Measurements from ENCODE around the gene CILP. TPM values are rescaled to one million over a fixed set of nuclear protein-coding genes. Genes with fewer than 3 reads are reported as not detected.

Gene CILP
- total and polyA plus RNA-seq, 2 experiments from 2014 or later, result 0.03 TPM; not detected in 1

- Mint-ChIP-seq H3K4me3 (no peak overlapping the region), H3K27ac (no peak overlapping the region), H3K36me3 (ENCODE audit: low read depth) (no peaks in the 10 kb centered on the region), H3K4me1 (peaks cover 7% of the 10 kb centered on the region; the same call in 1 of the 3 replicates), H3K9me3 (no peaks in the 10 kb centered on the region; the same call in 2 of the 3 replicates), H3K27me3 (ENCODE audit: insufficient read depth, low read depth, poor library complexity) (no peaks in the 10 kb centered on the region)
- ATAC-seq (peak; percentile 73), DNase-seq (ENCODE audit: low spot score) (peak; percentile 38)
- Histone ChIP-seq H3K4me1 (ENCODE audit: insufficient read depth) (no peaks in the 10 kb centered on the region), H3K36me3 (ENCODE audit: insufficient read depth) (no peaks in the 10 kb centered on the region), H3K27ac (ENCODE audit: low read depth) (no peak overlapping the region), H3K4me3 (no peak overlapping the region), H2AFZ (peak overlapping the region; percentile 23; the same call in 1 of the 2 replicates), H3F3A (replicated peaks; ENCODE audit: low read depth) (no peaks in the 10 kb centered on the region), H3K9me2 (ENCODE audit: insufficient read depth) (no peaks in the 10 kb centered on the region), H3K79me2 (replicated peaks; ENCODE audit: insufficient read depth) (no peaks in the 10 kb centered on the region), H4K20me1 (replicated peaks; ENCODE audit: insufficient read depth) (no peaks in the 10 kb centered on the region), H3K27me3 (ENCODE audit: insufficient read depth) (no peaks in the 10 kb centered on the region), H3K4me2 (no peak overlapping the region)
- TF ChIP-seq POLR2AphosphoS5 (IDR thresholded peaks at IDR 0.05; ENCODE audit: low read depth), result no peak
- no peak for TF ChIP-seq ZNF114 (CRISPR knock-in tag; IDR thresholded peaks at IDR 0.05)
- TF ChIP-seq EZH2phosphoT487 (IDR thresholded peaks at IDR 0.05; ENCODE audit: unreplicated experiment), result no peak
- TF ChIP-seq ETS1 (IDR thresholded peaks at IDR 0.05), result no peak
- TF ChIP-seq CTCF (conservative IDR thresholded peaks at IDR 0.05; ENCODE audit: low read depth in 2 of 2), result peak in 1 of 2 experiments; percentile 60; a peak in 2 of 4 replicates
- TF ChIP-seq STAT1 (IDR thresholded peaks at IDR 0.05; ENCODE audit: unreplicated experiment), result no peak
Observed at GRCh38 chr15:65196637-65197336, 14.5 kb downstream of the CILP start.

- no peak overlapping the region for H3K27ac Mint-ChIP-seq
- no peak for ATAC-seq
- H3K4me3 ChIP-seq, result no peak overlapping the region
- no peaks in the 10 kb centered on the region for H3K36me3 Mint-ChIP-seq (ENCODE audit: low read depth)
- no peaks in the 10 kb centered on the region for H3F3A ChIP-seq (replicated peaks; ENCODE audit: low read depth)
- H3K9me2 ChIP-seq (ENCODE audit: insufficient read depth), result no peaks in the 10 kb centered on the region
- no peak overlapping the region for H3K27ac ChIP-seq (ENCODE audit: low read depth)
- DNase-seq (ENCODE audit: low spot score), result no peak
- no peaks in the 10 kb centered on the region for H3K27me3 ChIP-seq (ENCODE audit: insufficient read depth)
- H3K79me2 ChIP-seq (replicated peaks; ENCODE audit: insufficient read depth), result no peaks in the 10 kb centered on the region
- H3K4me3 Mint-ChIP-seq, result no peak overlapping the region
- no peaks in the 10 kb centered on the region for H4K20me1 ChIP-seq (replicated peaks; ENCODE audit: insufficient read depth)
- H2AFZ ChIP-seq, result peak overlapping the region; percentile 53
- no peaks in the 10 kb centered on the region; the same call in 2 of the 3 replicates for H3K9me3 Mint-ChIP-seq
- H3K4me2 ChIP-seq, result no peak overlapping the region
- peaks cover 7% of the 10 kb centered on the region; the same call in 1 of the 3 replicates for H3K4me1 Mint-ChIP-seq
- H3K27me3 Mint-ChIP-seq (ENCODE audit: insufficient read depth, low read depth, poor library complexity), result no peaks in the 10 kb centered on the region
- no peaks in the 10 kb centered on the region for H3K36me3 ChIP-seq (ENCODE audit: insufficient read depth)
- no peaks in the 10 kb centered on the region for H3K4me1 ChIP-seq (ENCODE audit: insufficient read depth)
- TF ChIP-seq REST (IDR thresholded peaks at IDR 0.05; ENCODE audit: unreplicated experiment), result no peak
- no peak for TF ChIP-seq CREB1 (CRISPR knock-in tag; IDR thresholded peaks at IDR 0.05; ENCODE audit: low read depth)
Observed at GRCh38 chr15:65195548-65195923, 15.7 kb downstream of the CILP start.
